GM12891 (cell line): ENCODE results near the gene BOD1.

Experiments used
- POLR2A ChIP-seq: IDR thresholded peaks from 2 replicates; pipeline ENCODE4 v1.6.1; 2011; ENCODE audit warnings: low read depth, low read length, control low read depth
- POLR2AphosphoS5 ChIP-seq: IDR thresholded peaks from 2 replicates; pipeline ENCODE4 v1.6.1; 2011; ENCODE audit warnings: low read depth, low read length, control low read depth

- TF ChIP-seq POLR2A: no peak
- no peak for TF ChIP-seq POLR2AphosphoS5
These were observed 37.5 kb upstream of the BOD1 start for GRCh38 chr5:173653822-173654523.
